Activated CD4-positive, CD25-positive, alpha-beta regulatory T cell treated with anti-CD3 and anti-CD28 coated beads, Interleukin-2, amount 50 U/mL, for 72 hours (primary cell): ENCODE measurements around the gene IGSF11.

Experiments used
- DNase-seq: peaks from one replicate; pipeline ENCODE4 v3.0.0; 2021

The IGSF11 gene

DNA sequence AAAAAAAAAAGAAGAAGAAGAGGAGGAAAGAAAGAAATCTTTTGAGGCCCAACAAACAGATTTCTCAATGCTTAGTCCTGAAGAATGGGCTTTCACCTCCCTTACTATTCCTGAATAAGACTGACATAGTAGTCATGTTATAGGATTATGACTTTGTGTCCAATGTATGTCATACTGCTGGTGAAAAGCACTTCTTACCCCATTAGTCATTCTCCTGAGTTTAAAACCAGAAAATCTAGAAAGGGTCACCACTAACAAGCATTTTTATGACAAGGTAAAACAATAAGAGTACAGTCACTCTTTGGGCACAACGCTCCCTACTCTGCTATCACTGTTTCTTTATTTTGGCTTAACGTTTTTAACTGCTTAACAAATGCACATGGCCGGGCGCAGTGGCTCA is 88.2 kb downstream of the IGSF11 start:
- no peak for DNase-seq

DNA sequence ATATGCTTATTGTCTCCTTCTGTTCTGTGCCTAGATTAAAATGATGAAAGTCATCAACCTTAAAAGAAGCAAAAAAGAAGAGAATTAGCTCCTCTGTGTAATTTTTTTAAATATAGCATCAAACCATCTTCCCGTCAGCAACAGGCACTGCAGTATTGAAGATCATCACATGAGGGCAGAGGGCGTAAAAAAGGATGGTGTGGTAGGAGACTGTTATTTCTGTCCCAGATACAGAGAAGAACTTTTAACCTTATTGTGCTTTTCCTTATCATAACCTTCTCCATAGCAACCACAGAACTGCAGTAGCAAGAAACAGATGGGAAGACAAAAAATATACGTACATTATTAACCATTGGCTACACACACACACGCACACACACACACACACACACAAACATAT is 88.8 kb downstream of the IGSF11 start:
- DNase-seq: no peak

DNA sequence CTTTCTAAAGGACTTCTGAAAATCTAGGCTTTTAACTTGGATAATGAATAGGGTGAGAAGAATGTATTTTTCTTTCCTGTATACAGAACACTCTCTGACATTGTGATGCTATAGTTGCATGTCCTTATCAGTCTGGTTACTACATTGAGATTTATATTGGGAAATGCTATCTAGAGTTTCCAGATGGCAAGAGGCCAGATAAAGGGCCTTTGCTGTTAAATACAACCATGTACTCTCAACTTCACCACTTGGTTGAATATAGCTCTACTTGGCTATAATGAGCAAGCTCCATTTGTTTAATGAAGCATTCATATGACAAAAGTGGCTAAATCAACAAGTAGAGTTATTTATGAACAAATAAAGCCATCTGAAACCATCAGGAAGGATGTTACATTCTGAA is 91.0 kb downstream of the IGSF11 start:
- DNase-seq: no peak

DNA sequence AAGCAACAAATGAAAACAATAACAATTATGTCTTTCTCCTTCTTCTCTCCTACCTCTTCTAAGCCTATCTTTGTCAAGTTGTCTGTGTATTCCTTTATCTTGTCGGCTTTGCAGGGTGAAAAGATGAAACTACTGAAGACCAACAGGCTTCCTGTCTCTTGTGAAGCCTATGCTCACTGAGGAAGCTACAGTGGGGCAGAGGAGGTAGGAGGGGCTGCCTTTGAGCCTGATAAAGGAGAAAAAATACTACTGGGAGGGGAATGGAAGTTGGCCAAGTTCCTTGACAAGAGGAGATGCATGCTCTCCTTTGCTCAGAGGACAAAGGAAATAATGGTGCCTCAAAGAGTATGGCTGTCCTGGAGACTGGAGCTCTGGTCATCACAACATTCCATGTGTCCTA is 92.0 kb downstream of the IGSF11 start:
- DNase-seq: no peak

DNA sequence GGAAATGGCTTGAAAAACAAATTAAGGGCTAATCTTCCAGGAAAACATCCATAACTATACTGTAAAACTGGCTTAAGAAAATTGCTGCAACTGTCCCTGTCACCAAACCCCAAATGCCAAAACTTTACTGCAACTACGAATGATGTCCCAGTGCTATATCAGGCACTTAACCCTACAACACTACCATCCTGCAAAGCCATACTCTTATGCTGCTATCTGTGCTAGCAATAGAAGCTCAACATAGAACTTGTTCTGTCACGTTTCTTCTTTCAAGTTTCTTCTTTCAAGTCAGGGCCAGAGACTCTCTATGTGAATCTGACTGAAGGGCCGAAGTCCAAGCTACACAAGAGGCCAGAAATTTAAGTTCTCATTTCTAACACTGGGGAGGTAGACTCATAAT is 92.5 kb downstream of the IGSF11 start:
- no peak for DNase-seq

DNA sequence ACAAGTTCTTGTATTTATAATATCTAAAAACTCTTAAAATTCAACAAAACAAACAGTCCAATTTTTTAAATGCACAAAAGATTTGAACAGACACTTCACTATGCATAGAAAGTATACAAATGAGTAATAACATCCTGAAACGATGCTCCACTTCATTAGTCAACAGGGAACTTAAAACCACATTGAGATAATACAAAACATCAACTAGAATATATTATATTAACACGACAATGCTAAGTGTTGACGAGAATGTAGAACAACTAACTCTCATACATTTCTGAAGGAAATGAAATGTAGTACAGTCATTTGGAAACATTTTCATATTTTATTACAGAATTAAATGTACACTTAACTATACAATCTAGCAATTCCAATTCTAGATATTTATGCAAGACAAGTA is 93.4 kb downstream of the IGSF11 start:
- no peak for DNase-seq

DNA sequence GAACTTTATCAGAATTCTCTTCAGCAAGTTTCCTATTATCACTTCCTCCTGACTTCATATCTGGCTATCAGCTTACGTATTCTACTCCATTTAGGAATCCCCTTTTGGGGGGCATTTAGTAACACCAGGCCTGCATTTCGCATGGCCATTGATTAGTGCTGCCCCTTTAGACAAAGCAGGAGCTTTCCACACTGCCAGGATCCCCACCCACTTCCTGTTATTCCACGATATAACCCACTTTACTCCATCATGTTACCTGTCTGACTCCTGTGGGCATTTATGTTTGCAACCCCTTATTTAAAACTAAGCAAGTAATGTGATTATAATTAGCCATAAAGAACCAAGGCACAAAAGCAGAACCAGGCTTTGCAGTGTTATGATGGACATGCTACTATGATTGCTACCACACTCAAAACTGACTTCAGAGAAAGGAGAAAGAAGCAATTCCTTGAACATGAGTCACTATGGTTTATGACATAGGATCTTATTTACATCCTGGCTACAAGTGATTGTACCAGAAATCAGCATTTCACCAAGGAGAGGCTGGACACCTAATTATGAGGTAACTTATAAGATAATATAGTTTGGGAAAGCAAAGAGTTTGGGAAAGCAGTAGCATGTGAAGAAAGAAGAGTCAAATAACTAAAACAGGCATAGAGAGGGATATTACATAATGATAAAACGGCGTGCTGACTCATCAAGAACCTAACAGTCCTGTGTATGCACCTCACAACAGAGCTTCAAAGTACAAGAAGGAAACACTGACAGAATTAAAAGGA is 96.3 kb downstream of the IGSF11 start:
- DNase-seq: no peak

DNA sequence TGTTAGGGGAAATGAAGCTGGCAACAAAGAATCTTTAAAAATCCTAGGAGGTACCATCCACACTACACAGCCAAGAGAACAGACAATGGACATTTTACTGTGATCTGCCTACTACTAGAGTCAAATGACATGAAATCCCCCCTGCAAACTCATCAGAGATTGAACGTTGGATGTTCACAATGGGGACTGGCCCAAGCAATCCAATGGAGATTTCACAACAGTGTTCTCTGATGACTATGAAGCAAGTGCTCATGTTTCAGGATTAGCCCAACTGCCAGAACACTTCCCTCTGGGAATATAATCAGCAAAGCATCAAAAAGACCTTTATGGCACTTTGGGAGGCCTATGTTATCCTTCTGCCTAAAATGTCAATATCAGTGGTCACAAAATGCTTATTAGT is 97.8 kb downstream of the IGSF11 start:
- DNase-seq: no peak

DNA sequence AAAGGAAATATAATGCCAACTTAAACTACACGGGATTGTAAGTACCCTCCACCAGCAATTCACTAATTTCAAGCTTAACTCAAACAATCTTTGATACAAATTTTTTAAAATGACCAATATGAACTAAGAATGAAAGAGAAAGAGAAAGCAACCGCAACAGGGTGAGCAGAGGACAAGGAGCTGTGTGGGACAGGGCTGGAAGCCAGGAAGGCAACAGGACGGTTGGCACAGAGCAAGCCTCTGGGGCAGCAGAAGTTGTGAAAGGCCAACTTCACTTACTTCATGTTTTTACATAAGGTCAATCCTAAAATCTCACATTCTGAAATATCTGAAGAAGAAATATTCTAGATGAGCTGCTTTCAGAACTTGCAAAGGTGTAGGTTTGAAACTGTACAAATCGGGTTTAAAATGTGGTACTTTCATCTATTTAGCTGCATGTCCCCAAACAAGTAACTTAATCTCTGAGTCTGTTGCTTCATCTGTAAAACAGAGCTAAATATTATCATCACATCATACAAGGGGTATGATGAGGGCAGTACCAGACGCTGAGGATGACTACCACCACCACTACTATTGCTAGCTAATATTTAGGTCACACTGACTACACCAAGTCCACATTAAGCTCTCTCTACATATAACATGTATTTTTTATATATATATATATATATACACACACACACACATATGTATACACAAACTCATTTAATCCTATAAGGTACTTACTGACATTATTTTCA is 101.7 kb downstream of the IGSF11 start:
- no peak for DNase-seq

DNA sequence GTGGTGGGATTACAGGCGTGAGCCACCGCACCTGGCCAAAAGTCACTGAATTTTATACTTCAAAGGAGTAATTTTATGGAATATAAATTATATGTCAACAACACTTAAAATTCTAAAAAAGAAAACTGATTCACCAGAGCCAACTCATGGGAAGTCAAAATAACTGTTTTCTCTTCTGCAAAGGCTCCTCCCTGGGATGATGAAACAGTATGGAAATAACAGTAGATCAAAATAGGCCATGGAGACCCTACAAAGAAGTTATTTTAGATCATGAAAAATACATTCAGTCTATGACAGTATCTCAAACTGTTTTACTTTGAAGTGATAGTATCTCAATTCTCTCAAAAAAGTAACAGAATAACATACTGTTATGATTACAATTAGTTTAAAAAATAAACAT is 102.7 kb downstream of the IGSF11 start:
- DNase-seq: no peak

DNA sequence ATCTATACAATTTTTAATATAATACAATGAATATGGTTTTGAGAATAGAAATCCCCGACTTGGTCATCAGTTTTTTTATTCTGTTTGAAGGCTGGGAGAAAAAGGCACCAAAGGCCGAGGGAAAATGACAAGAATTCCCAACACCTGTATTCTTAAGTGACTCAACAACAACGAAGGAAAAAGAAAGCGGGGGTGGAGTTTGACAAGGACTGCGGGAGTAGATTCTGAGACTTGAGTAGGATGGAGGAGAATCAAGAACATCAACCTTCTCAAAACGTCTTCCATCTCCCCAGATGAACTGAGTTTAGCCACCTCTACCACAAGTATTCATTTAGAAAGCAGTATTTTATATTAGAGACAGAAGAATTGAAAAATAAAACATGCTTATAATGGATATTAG is 107.2 kb downstream of the IGSF11 start:
- DNase-seq: no peak

DNA sequence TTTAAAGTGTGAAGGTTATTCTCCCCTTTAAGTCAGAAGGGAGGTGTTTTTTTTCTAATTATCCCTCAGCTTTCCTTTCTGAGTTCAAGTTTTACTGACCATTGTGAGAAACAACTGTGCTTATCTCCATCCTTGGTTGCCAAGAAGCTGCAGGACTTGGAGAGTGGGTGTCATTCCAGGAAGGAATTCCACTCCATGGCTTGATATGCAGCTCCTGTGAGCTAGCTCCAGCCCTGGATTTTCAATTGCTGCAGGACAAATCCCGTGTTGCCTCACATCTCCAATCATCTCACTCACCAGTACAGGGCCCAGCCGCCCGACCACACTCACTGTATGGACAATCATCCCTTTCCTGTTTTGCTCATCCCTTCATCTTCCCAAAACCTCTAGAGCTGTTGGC is 122.5 kb downstream of the IGSF11 start:
- DNase-seq: no peak

DNA sequence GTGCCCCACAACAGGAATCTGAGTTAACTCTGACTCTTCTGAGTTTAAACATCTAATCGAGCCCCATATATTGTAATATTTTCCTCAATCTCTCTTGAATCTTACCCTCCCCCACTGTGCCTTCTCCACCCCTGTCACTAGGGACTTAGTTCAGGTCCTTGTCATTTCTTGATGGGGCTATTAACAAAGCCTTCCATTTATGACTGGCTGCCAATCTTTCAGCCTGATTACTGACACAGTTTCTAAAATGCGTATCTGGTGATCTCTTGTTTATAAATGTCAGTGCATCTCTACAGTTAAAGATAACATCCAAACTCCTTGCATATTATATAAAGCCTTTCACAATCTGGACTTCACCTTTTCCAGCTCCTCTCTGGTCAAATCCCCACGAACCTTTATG is 124.3 kb downstream of the IGSF11 start:
- DNase-seq: no peak

DNA sequence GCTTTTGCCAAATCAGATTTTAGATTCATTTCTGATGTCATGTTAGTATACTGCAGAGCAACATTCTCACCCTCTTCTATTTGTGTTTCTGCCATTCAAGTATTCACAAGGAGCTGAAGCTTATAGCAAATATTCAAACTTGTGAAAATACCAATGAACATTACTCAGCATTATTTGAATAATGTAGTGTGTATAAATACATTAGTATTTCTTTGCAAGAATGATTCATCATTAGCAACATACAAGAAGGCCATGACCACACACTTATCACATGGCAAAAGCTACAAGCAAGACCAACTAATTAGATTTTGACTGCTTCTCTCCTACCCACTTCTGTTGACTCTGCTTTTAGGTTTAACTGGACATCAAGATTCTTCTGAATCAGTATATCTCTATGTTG is 124.9 kb downstream of the IGSF11 start:
- DNase-seq: no peak

DNA sequence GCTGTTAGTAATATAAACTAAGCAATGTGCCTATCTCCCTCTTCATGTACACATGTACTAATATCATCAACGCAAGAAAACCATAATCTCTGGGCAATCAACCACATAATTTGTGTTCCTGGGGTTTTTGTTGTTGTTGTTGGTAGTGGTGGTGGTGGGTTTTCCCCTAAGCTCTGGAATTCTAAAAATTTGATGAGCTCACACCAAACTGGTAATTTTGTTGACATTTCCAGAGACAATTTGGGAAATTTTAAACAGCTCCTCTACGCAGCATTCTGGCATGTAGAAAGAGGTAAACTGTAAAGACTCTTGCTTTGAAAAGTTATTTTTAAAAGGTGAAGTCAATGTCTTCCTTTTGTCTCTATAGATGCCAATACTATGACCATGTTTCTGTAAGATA is 126.7 kb downstream of the IGSF11 start:
- DNase-seq: no peak

DNA sequence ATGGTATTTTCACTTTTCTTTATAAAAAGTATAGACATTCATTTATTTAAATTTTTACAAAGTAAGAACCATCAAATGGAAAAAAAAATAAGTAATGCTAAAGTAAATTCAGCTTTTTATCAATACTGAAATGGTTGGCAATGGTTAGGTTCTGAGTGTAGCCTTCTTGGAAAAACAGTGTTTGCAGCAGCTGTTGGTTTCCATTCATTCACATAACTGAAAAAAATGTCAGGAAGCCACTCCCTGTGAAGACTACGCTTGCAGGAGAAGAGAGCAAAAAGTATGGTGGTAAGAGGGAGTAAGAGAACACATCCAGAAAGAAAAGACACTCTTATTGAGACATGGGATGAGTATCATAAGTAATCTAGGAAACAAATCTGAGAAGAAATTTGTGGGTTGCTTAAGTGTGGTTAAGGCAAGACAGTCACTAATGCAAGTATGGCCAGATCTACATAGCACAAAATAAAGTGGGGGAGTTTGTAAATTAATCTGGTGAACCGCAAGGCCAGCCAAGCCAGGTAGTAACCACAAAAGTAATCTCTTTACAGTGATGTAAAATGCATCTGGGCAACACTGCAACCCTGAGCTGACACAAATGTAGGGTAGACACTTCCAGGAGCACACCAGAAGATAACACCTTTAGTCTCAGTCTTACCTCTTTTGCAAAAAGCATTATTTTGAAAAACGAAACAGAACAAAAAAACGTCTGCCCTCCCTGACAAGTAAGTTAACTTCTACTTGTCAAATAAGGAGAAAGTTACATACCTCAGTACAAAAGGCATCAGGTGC is 133.7 kb downstream of the IGSF11 start:
- DNase-seq: no peak

DNA sequence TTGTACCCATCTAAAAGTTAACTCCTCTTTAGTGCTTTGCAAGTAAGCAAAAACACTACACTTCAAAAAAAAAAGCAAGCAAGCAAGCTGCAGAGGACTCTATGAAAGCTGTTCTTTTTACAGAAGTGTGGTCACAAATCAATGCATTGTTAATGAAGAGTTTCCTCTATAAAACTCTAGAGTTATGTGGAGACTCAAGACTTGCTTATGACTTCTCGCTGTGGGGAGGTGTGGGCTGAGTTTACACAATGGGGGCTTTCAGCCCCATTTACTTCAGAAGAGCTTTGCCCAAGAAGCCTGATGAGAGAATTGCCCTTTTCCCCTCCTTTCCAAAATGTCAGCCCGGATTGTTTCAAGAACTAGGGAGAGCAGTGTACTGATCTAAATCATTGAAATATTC is 144.4 kb downstream of the IGSF11 start:
- DNase-seq: no peak

DNA sequence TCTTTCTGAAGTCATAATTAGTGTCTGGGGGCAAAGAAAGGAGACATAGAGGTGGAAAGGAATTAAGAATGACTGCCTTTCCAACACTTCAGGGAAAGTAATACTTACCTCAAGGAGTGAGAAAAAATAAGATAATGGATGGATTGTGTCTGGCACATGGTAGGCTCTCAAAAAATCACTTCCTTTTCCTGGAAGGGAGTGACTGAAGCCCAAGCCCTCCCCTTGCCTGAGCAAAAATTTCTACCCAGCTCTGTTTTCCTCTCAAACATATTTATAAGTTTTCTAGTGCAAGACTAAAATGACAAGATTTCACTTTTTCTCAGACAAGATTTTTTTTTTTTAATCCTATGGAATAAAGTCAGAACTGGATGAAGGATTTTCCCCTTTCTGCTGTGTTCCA is 145.0 kb downstream of the IGSF11 start:
- no peak for DNase-seq

DNA sequence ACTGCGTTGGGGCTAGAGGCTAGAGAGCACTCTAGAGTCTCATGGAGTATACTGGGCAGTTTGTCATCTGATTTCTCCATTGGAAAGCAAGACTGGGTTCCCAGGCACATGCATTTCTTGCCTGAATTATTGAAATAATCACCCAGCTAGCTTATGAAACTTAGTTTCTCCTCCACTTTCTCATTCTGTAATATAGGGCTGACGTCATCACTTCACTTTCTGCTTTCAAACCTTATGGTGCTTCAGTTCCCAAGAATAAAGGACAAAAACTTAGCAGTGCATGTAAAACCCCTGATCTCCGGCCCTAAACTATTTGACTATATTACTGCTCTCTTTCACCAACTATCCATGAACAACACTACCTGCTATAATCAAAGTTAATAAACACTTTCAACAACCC is 147.9 kb downstream of the IGSF11 start:
- no peak for DNase-seq

DNA sequence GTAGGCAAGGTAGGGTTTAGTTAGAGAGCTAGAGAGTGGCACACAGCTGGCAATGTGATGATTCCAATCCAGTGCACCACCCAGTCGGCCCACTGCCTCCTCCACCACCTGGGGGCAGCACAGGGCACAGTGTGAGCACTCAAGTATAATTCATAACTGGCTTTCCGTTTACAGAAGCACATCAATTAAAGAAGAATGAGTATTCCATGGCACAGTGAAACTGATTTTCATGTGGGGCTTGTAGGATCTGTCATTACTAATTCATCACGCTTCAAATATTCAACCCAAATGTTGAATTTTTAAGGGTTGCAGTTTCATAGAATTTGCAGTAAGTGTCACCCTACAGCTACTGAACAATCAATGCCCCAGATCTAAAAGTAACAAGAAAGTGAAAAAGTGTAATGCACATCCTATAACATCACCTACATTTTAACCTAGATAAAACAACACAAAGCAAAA is 149.9 kb downstream of the IGSF11 start:
- peak; percentile 76 for DNase-seq

DNA sequence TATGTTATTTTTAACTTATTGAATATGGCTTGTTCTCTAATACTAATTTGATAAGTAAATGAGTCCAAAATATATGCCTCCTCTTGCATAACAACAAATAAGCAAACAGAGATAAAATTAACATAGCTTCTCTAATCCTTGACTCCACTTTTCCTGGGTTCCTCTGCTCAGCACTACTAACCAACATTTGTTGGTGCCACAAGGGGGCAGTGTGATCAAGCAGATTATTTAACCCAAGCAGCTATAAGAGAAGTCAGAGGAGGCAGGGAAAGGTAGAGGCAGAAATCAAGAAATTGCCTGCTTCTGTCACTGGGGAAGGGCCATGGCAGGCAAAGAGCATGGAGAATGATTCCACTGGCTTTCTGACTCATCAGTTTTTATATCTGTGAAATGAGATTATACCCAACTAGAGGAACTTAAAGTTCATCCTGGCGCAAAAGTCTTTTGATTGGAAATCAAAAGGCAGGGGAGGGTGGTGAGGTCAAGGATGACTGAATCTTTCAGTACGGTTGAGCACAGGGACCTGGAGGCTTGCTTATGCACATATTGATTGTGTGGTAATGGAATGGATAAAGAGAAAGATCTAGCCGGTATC is 152.2 kb downstream of the IGSF11 start:
- peak; percentile 61 for DNase-seq

DNA sequence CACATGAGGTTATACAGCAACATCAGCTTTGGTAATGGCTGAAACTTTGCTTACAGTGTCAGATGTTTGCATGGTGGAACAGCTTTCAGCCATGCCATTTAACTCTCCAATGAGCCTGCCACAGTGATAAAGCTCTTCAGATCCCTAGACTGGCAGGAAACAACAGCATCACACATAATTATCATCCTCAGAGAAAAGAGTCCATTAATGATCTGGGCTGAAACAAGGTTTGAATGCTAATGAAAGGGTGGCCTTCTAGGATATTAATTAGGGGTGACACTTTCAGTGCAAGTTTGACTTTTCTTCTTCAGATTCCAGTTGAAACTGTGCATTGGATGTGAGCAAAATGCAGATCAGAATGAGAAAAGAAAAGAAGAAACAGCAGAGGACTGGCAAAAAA is 166.6 kb downstream of the IGSF11 start:
- no peak for DNase-seq

DNA sequence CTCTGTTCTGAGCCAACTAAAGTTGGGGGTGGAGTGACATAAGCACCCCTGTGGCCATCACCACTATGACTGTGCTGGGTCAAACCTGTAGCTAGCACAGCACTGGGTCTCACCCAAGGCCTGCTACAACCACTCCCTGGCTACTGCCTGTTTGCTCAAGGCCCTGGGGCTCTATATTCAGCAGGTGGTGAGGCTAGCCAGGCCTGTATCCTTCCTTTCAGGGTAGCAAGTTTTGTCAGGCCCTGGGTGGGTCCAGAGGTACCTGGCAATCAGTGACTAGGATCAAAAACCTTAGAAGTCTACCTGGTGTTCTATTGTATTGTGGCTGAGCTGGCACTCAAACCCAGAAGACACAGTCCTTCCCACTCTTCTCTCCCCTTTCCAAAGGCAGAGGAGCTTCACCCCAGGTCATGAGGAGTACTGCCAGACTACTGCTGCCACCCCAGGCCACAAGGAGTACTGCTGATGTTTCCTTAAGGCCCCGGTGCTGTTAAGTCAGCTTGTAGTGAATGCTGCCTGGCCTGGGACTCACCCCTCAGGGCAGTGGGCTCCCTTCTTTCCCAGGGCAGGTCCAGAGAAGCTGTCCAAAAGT is 170.8 kb downstream of the IGSF11 start:
- no peak for DNase-seq
